Stimulated activated CD8-positive, alpha-beta memory T cell treated with anti-CD3 and anti-CD28 coated beads, Interleukin-4, amount 100 ng/mL, for 24 hours (primary cell): ENCODE data around the gene NR4A2.

ENCODE experiments used
- DNase-seq: peaks from one replicate; pipeline ENCODE4 v3.0.0-alpha.2; 2020; ENCODE audit warnings: low read depth

Gene NR4A2

DNA sequence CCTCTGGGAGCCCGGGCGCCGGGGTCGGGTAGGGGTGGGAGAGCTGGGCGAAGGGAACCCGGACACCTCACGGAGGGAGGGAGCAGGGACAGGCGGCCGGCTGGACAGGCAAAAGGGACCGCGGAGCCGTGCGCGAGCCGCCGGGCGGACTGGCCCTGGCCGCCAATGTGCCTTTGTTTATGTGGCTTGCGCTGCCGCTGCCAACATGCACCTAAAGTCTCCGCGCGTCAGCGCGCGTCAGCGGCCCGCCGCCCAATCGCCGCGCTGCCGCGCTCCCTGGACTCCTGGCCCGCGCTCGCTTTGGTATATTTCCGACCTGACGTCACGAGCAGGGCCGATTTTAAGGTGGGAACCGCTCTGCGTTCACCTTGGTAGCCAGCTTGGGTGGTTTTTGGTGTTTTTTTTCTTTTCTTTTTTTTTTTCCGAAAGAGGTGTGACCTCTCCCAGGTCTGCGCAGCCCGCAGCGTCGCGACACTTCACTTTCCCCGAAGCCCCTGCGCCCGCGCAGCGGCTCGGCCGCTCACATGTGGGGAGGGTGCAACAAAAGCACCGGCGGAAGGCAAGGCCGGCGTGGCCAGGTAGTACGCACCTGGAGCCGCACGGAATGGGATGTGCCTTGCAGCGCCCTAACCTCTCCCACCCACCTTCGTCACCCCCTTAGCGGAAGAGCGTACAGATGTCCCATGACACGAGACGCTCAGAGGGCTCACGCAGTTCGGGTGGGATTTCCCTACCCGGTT is at the start of gene NR4A2:
NR4A2 (minus strand) TSS at position 188 of the 740 bp plus-strand sequence. CDS start 2,535 bp downstream, outside the sequence.
- DNase-seq, result peak; percentile 81

DNA sequence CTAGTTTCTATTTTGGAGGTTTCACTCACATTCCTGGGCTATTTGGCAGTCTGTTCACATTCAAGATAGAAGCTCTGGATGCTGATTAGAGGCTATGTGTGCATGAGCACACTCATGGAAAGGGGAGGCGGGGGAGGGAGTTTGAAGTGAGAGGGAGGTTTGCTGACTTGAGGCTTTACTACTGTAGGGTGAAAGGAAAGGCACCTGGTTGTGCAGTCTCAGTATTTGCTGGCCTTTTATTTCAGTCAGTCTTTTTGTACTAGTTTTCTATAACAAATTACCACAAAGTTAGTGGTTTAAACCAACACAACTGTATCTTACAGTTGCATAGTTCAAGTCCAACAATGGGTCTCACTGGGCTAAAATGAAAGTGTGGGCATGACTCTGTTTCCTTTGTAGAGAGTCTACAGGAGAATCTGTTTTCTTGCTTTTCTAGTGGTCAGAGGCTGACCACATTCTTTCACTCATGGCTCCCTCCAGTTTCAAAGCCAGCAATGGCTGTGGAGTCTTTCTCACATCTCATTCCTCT is 47.7 kb upstream of the NR4A2 start:
- DNase-seq, result no peak

DNA sequence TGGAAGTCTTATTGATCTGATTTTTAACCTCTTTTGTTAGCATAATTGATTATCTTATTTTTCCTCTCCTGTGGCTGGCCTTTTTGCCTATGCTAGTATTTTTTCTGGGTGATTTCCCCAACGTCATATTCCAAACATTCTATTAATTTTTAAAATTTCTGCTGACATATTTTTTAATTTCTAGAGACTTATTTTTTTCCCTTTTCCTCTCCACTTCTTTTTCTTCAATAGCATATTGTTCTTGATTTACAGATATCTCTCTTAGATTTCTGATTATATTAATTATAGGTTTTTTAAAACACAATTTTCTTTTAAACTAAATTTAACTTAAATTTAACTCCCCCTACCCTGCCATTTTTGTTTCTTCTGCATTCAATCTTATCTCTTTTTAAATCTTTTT is 47.2 kb upstream of the NR4A2 start:
- DNase-seq, result no peak

DNA sequence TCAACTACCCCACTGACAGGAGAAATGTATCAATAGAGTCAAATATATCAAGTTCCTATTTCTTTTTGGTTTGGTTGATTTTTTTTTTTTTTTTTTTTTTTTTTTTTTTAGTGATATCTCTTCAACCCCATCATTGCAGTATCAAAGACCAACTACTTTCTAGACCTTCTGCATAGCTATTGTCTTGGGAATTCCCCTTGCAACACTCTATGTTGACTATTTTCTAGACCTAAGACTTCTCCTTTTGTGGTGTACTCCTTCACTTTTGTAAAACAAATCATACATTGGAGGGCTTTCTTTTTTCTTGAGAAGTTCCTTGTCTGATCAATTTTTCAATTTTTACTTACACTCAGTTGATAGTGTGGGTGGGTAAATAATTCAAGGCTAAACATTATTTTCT is 46.5 kb upstream of the NR4A2 start:
- no peak for DNase-seq

DNA sequence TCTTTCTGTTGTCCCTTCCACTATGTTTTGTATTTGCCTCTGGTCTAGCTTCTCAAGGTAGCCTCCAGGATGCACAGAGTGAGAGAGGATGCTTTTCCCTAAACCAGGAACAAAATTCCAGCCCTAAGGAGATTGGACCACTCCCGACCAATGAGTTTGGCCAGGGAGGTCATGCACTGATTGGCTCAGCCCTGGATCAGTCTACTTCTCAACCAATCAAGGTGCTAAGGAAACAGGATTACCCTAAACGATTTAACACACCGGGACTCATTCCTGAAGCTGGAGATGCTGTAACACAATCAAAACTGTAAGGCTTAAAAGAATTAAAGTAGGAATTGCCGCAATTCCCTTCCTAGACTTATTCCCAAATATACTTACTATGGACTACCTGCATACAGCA is 34.2 kb upstream of the NR4A2 start:
- no peak for DNase-seq

DNA sequence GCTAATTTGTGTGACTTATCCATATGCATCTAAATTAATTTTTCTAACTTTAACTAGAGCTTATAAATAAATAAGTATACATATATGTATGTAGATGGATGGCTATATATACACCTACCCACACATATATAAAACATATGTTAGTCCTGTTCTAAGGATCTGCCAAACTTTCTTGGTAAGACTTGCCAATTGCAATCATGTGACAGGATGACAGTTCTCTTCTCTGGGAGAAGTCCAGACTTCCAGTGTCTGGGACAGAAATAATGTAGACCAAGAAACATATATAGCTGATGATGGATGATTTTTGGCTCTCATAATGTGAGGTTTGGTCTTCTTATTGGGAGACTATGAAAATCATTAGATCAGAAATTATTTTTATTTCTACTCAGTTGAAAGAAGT is 30.6 kb upstream of the NR4A2 start:
- DNase-seq, result no peak

DNA sequence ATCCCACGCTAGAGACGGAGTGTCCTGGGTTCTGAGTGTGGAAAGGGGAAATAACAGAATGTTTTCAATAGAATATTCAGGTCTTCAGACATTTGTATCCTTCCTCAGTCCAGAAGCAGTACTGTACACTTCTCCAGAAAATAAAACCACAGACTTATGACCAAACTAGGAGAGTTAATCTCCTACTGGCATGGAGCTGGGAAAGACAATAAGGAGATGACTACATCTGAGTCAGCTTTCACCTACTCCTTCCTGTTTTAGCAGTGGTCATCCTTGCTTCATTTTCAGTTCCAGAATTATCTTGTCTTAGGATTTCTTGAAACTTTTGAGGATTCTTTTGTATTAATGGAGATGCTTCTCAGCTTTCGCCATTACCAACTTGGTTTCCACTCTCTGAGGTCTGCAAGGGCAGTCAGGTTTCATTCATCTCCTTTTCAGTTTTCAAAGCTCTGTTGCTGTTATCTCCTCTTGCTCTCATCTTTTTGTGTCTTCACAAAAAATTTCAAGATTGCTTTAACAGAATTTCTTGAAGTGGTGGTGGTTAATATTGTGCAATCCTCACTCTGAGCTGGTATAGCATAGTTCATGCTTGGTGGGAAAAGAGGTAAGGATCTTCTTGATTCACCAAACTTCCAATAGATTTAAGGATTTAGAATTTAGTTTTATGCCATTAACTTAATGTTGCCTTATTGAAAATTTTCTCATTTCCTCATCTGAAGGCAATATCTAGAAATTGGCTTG is 23.7 kb upstream of the NR4A2 start:
- no peak for DNase-seq

DNA sequence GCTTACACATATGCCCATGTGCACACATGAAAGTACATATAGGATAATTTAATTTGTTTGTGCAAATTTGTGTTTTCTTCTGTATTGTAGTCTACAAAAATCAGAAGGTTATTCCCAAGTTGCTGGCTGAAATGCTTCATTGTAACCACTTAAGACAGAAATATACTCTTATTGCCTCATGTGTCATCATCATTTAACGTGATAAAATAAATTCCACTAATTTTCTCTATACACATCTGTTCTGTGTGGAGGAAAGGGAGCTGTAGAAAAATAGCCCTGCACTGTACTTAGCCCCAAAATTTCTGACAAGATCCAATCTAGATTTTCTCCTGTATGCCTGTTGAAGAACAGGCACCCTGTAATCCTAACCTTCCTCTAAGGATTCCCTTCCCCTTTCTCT is 20.4 kb upstream of the NR4A2 start:
- DNase-seq, result no peak

DNA sequence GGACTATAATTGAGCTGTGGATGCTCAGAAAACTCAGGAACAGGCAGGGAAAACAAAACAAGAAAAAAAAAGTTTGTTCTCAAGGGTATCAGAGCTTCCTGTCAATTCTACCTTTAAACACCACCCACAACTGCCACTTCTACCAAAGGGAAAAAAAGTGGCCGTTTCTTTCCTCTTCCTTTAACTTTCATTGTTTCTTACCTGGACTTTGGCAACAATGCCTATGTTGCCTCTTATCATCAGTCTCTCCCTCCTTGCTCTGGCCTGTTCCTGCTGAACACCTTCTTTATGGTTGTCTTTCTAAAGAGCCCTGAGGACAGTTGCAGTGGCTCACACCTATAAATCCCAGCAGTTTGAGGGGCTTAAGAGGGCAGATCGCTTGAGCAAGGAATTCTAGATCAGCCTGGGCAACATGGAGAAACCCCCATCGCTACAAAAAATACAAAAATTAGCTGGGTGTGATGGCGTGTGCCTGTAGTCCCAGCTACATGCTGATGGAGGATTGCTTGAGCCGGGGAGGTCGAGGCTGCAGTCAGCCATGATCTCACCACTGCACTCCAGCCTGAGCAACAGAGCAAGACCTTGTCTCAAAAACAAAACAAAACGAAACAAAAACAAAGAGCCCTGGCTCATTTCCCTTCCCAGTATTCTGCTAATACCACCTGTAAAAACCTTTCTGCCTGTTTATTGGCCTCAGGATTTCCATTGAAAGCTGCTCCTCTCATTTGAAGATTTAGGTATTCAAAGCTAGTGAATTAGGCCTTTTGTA is 18.0 kb upstream of the NR4A2 start:
- DNase-seq, result no peak

DNA sequence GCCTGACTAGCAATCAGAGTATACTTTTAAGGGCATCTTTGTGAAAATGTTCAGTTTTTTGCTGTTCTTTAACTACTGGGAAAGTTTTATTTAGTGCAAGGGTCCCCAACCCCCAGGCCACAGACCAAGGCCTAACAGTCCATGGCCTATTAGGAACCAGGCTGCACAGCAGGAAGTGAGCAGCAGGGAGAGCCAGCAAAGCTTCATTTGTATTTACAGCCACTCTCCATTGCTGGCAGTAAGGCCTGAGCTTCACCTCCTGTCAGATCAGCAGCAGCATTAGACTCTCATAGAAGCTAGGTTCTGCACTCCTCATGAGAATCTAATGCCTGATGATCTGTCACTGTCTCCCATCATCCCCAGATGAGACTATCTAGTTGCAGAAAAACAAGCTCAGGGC is 17.1 kb upstream of the NR4A2 start:
- DNase-seq, result no peak

DNA sequence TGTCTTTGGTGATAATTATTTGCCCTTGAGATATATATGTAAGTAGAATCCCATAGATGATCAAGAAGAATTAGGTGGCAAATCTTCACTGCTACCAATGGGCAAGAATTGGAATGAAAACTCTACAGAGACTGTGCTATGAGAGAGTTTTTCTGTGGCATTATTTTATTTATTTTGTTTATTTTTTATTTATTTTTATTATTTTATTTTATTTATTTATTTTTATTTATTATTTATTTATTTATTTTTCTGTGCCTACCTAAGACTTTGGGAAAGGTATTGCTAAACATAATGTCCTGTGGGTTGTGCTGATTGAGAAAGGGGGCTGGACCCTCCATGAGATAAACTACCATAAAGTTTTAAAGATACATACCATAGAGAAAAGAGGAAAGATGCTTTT is 16.6 kb upstream of the NR4A2 start:
- DNase-seq, result no peak

DNA sequence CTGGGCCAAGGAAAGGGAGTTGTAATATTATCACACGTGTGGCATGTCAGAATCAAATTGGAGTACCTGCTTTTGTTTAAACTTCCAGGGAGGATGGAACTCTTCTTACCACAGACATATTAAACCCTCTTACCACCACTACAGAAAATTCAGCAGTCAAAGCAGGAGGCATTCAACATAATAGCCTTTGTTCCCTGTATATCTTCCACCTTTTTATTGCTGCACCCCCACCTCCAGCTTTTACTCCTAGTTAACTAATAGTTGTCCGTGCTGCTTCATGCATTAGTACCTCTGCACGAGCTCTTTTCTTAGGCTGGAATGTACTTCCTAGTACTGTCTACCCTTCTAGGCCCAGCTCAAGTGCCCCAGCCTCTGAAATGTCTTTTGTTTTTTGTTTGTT is 14.9 kb upstream of the NR4A2 start:
- no peak for DNase-seq

DNA sequence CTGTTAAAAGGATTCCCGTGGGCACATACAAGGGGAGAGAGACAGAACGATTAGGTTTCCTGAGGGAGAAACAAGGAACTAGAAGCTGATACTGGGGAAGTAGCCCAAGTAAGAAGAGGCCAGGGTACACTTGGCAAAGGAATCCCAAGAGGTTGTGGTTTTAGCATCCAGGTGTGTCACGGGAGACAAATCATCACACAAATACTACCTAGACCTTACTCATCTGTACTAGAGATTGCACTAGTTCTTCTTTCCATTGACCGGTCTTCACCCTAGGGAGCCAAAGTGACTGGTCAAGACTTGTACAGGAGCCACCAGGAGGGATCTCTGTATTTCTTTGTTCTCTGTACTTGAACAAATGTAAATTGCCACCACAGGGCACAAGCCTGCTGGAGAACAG is 14.2 kb upstream of the NR4A2 start:
- DNase-seq, result no peak

DNA sequence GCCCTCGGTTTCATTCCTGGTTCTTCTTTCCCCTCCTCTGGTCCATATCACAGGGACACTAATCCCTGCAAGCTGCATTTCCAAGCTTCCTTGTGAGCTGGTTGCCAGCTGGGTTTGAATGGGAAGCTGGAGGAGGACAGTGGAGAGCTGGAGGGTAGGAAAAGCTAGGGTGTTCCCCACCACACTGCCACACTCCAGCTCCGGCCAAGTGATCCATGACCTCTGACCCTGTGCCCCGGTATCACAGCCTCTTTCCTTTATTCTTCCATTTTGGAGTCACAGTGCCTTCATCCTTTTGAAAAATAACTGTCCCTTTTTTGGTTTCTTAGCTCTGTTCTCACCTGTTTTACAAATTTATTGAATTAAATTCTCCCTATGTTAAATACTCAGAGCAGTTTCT is 13.1 kb upstream of the NR4A2 start:
- no peak for DNase-seq

DNA sequence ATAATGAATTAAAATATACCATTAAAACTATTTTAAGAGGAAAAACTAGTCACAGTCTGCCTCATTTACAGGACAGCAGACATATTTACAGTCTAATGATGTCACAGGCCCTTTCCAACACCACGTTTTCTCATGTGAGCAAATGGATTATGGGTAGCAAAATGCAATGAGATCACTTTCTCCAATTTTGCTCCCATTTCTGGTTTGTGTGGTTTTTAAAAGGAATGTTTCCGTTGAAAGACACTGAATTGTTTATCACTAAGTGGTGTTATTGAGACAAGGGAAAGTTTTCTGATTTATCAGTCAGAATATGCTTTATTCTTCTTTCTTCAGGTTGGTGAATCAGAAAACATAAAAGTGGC is 11.4 kb upstream of the NR4A2 start:
- no peak for DNase-seq

DNA sequence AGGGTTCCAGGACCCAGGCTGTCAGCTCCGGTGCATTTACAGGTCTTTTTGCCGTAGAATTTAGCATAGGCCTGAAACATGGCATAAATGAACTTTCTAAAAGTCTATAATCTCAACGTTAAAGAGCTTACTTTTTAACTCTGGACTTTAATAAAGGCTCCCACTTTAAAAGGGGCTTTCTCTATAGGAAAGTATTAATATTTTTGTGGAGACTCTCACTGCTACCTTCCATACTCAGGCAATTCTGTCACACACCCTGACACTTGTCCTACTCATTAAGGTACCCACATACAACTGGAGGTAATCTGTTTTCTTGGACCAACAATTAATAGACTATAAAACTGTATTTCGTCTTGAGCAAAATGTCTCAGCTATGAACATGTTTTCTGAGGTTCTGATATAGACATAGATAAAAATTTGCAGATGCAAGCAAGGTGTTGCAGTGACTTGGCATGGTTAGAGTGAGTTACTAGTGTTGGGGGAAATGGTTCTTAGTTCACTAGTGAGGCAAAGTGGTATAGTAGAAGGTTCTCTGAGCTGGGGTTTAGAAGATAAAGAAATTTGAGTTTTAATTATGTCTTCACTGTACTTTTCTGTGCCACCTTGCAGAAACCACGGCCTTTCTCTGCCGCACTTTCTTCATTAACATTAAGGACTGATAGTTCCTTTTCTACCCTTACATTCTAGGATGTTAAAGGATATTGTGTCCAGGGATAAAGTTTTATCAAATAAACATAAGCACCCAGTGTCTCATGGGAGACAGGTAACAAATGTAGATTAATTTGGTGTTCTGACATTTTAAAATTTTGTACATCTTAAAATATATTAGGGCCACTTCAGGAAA is 10.8 kb upstream of the NR4A2 start:
- DNase-seq, result no peak

DNA sequence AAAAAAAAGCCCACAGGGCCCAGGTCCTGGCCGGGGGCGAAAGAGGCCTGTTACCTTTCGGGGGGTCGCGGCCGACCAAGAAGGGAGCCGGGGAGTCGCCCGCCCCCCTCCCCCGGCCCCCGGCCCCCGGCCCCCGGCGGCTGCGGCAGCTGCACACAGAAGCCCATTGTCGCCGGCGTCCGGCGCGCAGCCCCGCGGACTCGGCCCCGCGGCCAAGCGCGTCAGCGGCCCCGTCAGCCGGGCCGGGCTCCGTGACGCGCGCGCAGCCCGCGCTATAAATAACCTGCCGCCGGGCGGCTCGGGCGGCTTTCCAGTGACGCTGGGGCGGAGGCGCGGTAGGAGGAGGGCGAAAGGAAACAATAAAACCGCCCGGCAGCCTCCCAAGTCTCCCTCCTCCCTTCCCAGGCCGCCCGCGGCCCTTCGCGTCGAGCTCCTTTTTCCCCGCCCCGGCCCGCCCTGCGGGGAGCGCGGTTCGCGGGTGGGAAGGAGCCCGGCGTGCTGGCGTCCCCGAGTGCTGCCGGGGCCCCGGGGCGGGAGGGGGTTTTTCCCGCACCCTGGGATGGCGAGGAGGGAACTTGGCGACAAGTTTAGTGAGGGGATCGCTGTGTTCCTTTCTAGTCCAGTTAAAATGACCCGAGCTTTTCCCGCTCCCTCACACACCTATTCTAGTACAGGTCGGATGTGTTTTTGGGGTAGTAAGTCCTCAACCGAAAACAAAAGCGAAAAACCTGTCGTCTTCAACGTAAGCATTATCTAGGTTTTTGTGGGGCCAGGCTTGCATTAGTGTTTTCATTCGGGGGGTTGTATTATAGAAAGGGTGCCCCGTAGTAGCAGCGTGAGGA is 10.0 kb upstream of the NR4A2 start:
- peak; percentile 83 for DNase-seq

DNA sequence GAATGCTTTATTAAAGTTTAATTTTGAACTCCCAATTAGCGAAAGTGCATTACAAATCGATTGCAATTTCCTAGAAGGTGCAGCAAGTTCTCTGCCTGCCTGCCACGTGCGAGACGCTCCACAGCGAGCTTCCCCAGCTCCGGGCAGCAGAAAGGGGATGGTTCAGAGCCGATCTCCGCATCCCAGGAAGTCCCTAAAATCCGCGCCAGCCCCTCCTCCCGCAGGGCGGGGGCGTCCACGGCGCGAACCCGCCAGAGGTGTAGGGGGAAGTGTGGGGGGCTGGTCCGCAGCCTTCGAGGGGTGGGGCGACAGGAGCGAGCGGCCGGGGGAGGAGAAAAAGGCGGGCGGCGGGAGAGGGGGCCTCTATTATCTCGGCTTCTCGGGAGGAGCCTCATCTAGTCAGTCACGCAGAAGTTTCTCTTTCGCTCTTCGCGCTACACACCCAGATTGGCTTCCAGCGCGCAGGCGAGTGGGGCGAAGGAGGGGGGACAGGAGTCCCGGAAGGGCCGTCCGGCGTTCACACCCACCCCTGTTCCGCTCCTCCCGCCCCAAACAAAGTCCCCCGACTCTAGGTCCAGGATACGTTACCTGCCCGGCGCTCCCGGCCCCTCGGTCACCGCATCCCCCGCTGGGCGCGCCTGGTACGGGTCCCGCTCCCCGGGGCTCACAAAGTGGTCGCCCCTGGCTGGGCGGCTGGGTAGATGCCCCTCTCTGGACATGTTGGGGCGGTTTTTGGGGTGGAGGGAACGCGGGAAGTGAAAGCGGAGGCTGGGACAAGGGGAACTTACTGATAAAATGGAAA is 9.1 kb upstream of the NR4A2 start:
- DNase-seq, result peak; percentile 89

DNA sequence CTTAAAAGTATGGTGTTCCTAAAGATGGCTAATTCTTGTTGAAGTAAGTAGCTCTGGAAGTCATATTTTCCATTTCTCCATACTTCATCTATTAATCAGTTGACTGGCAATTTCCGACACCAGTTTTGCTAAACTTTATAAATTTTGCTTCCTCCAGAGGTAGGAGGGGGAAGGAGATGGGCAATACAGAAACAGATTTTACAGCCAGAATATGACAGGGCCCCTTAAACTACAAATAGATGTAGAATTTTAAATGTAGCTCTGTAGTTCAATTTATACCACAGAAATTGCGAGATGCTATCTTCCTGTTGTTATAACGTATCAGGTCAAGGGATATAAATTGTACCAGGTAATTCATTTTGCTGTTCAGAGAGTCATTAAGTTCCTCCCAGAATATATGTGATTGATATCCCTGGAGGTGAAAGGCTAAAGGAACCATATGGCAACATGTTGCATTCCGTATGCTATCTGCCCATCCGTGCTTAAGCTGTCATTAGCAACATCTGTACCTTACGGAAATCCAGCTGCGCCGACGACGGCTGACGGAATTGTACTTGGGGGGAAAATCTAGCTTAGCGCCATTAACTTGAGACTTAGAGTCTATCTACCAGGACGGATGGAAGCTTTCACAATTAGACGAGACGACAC is 8.4 kb upstream of the NR4A2 start:
- no peak for DNase-seq

DNA sequence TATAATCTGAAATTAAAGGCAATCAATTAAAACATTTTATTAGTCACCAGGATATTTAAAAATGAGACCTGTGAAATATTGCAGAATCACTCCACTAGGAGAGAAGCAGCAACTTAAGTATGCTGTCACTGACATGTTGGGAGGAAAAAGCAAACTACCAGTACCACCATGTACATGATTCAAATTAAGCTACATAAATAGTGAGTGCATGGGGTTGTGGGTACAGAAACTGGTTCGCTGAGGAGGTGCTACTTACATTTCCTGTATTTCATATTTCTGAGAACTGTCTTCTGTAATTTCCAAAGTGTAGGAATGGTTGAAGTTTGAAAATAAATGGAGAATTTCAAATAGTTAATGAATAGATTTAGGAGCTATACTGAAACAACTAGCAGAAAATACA is 7.9 kb upstream of the NR4A2 start:
- no peak for DNase-seq
